KBM-7 (cell line): Measurements from ENCODE around the gene RNLS.

Experiments used
- DNase-seq: peaks from one replicate; pipeline ENCODE4 v3.0.0-alpha.2; 2015
- in situ Hi-C: fragments of 300-500 bp; cut with MboI; formaldehyde crosslinking; loops from 2 replicates; pipeline ENCODE4 v1.14.3; 2020; ENCODE audit warnings: low sequenced_read_pairs, low pct_unique_long_range_greater_than_20kb, mixed read lengths

The RNLS gene

DNA sequence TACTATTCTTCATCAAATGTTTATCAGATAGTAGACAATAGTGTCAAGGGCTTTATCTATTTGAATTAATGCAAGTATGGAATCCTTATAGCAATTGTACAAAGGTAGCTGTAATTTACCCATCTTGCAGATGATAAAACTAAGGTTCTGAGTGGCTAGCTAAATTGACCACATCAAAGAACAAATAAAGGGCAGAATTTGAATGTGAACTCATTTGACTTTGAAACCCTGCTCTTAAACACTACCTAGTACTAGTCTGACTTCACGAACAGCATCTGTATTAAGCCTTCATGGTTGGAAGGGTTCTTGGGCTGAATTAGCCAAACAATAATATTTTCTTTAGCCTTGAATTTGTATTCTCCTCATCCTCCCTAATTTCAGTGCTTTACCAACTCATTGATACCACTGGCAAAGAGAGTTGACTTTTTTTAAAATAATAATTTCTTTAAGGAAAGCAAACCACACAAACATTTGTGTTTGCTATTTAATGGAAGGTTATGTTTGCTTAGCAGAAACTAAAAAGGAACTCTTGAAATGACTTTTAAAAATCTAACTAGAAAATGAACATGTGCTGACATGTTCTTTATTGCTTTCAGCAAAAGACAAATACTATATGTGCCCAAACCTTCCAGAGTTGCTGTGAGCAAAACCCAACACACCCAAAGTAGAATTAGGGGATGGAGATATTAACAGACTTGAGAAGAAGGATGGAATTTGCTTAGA, 322.6 kb downstream of the RNLS start:
- in situ Hi-C loops: no loop called here
- DNase-seq: no peak

DNA sequence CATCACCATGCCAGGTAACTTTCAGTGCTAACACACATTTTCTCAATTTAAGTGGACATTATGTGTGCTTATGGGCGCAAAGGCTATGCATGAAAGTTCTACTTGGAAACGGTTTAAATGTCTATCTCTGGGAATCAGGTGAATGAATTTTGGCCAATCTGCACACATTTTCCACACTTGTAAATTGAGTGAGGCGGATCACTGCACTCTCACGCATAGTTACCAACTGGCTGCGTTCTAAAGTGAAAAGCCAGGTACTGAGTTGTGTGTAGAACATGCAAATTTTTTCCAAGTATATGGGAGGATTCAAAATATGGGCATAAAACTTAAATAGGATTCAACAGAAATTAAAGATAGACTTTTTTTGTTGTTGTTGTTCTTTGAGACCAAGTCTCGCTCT, 323.7 kb downstream of the RNLS start:
- DNase-seq: no peak
- in situ Hi-C loops: no loop called here

- in situ Hi-C loops: no loop called here
- DNase-seq: no peak
Measured at GRCh38 chr10:88256886-88257285, 326.2 kb downstream of the RNLS start.

GRCh38 chr10:88256013-88256680, 327.0 kb downstream of the RNLS start:
- DNase-seq: no peak

DNA sequence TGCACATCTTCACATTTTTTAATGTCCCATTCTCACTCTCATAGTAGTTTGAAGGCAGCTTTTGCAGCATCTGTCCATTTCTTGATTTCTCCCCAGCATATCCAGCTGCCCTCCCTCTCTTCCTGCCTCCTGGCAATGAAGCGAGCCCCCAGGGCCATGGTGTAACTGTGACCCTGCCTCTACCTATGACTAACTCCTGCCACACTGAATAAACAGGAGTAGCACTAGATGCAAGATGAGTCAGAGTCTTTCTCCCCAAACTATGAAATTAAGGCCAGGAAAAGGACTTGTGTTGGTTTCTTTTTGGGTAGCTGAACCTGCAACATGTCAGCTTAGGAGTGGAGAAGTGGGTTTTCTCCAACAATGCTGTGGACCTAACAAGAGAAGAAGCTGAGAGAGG, 329.0 kb downstream of the RNLS start:
- DNase-seq: no peak
- in situ Hi-C loops: no loop called here

More at GRCh38 chr10:88256013-88256680, 327.0 kb downstream of the RNLS start:
- in situ Hi-C loops: no loop called here

DNA sequence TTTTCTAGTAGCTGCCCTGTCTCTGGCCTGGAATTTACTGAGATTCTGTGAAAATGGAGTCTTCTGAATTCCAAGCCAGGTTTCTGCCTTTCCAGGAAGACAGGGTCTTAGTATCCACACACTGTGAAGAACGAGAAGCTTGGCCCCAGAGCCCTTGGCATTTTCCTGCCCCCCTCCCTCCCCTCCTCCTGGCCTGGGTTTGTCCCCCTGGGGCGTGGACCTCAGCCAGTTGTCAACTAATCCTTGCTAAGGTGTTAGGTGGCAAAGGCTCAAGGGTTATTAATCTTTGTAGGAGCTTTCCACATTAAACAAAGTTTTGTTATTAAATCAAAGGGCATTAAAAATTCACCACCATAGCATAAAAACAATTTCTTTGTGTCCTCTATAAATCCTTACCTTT, 329.5 kb downstream of the RNLS start:
- DNase-seq: no peak
- in situ Hi-C loops: no loop called here

DNA sequence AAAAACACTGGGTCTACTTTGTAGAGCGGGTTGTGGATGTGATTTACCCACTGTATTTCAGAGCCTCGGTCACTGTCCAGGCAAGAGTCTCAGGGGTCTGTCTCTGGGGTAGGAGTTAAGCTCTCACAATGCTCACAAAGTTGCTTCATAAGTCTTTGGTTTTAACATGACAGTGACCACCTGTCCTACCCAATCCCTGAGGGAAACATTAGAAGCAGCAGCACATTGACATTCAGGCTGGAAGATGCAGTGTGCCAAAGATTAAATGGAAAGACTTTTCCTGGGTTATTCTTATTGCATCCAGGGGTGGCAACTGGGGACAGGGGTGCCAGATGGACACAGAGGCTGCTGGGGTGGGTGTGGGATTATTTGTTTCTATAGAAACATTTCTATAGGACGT, 330.0 kb downstream of the RNLS start:
- no peak for DNase-seq
- in situ Hi-C loops: no loop called here

DNA sequence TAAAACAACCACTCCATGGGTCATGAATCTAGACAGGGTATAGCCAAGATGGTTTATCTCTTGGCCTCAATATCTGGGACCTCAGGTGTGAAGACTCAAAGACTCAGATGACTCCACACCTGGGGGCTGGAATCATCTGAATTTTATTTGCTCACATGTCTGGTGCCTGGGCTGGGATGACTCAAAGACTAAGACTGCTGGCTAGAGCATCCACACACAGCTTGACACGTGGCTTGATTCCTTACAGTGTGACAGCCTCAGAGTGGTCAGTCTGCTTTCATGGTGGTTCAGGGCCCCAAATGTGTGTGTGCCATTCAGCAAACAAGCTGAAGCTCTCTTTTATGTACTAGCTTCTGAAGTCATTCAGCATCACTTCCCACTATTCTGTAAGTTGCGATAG, 333.7 kb downstream of the RNLS start:
- DNase-seq: no peak
- in situ Hi-C loops: no loop called here

GRCh38 chr10:88246675-88247074, 336.4 kb downstream of the RNLS start:
- DNase-seq: no peak
- in situ Hi-C loops: no loop called here

DNA sequence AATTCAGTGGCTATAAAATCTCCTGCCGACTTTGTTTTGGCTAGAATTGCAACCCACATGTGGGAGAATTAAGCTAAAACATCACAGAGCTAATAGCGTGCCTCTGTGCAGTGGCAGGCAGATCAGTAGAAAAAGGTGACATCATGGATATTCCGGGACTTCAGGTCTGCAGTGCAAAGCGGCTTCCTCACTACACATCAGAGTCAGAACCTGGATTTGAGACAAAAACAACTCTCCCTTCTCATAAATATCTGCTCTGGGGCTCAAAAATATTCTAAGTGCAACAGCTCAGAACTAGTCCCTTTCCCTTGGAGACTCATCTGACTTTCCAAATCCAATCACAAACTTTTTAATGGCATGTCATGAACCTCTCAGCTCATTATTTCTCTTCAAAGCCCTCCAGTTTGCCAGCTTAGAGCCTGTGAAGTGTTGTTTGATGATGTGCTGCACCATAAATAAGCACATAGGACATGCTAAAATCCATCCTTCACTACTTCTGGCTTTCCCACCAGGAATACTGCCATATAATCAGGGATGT, 337.1 kb downstream of the RNLS start:
- DNase-seq: no peak
- in situ Hi-C loops: no loop called here

DNA sequence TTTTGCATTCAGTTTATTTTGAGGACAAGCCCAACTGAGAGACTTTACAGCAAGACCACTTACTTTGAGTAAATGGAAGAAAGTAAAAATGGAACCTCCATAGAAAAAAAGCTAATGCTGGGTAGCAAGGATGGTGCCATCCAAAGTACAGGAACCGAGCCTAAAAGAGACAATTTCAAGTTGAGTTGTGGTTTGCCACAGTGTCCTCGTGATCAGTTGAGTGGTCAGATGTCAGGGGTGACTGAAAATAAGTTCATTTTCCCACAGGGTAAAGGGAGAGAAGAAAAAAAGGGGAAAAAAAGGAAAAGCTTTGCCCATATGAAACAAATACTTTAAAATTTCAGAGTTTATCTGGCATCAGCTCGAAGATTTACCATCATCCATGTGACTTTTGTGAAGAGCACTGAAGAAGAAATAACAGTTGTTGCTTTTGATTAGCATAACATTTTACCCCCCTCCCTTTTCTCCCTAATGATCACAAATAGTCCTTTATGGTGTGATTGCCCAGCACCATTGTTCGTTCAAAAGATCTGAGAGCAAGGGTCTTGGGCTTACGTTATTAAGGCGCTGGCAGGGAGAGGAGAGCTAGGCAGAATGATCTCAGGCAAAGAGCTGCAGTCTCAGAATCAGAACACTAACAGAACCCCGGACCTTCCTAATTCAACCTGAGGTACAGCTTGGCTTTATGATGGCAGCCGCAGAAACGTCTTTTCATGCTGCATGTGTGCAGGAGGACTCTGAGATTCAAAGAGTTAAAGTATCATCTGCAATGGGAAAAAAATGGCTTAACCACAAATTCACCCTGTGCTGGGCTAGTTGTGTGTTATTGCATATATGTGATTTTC, 338.1 kb downstream of the RNLS start:
- in situ Hi-C loops: no loop called here
- DNase-seq: no peak

DNA sequence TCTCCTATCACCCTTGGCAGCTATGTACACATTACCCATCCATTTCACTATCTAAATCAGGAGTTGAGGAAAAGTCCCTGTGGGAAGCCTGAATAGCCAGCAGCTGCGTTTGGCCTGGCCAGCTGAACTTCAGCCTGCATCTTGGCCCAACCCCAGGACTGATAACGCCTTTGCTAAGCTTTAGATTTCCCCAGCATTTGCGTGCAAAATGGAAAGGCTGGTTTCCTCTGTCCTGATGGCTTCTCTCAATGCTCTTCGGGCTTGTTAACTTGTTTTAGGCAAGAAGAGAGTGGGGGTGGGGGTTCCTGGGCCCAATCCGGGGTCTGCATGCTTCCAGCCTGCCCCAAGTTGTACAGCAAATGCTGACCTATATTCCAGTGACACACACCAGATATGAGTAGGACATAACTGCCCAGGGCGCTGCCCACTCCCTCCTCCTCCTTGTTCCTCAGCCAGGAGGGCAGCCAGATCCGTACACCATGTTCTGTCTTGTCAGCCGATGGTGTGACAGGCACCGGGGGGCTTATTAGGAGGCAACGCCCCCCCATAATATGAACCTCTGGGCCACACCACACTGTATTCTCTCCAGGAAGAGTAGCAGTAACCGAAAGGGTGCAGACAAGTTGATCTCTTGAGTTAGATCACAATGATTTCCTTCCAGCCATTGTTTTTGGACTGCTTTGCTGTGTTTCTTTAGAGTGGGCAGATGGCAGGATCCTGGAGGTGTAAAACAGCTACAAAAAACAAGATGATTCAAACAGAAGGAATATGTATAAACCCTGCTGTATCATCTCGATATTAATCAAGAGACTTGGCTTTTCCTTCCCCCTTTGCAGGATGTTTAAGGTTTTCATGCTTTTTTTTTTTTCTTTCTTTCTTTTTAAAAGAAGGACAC, 339.0 kb downstream of the RNLS start:
- DNase-seq: no peak
- in situ Hi-C loops: no loop called here

GRCh38 chr10:88243202-88243744, 339.8 kb downstream of the RNLS start:
- in situ Hi-C loops: no loop called here

DNA sequence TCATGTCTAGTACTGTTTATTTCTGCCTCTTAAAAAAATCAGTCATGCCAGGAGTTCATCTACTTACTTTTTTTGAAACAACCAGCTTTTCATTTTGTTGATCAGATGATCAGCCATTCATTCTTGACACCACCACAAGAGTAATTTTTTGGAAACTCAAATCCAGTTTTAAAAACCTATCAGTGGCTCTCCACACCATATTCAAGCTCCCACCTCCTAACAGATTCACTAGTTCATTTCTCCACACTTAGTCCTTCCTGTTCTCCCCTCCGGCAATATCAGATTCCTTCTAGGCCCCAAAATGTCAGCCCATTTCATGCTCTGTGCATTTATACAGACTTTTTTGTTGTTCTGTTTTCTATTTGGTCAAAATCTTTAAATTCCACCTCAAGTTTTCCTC, 341.6 kb downstream of the RNLS start:
- in situ Hi-C loops: no loop called here

More at GRCh38 chr10:88243202-88243744, 339.8 kb downstream of the RNLS start:
- no peak for DNase-seq

DNA sequence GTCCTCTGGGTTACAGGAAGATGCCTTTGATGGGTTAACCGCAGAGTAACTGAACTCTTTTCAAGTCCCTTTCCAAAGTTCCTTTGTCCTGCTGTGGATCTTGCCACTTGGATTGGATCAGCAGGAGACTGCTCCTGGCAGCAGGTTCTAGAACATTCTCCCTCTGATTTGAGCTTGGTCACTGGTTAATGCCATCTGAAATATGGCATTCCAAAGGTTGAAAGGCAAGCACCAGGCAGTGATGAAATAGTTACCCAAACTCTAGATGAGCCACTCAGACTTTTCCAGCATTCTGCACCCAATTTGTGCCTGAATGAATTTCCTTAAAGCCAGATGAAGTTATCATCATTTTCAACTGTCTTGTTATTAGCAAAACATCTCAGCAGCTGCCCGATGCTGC, 343.9 kb downstream of the RNLS start:
- in situ Hi-C loops: no loop called here

More for the DNA sequence above, 341.6 kb downstream of the RNLS start:
- no peak for DNase-seq

GRCh38 chr10:88238615-88238914, 344.6 kb downstream of the RNLS start:
- DNase-seq: no peak
- in situ Hi-C loops: no loop called here

More for the DNA sequence above, 343.9 kb downstream of the RNLS start:
- no peak for DNase-seq

GRCh38 chr10:88237896-88238614, 345.1 kb downstream of the RNLS start:
- in situ Hi-C loops: no loop called here
- no peak for DNase-seq

DNA sequence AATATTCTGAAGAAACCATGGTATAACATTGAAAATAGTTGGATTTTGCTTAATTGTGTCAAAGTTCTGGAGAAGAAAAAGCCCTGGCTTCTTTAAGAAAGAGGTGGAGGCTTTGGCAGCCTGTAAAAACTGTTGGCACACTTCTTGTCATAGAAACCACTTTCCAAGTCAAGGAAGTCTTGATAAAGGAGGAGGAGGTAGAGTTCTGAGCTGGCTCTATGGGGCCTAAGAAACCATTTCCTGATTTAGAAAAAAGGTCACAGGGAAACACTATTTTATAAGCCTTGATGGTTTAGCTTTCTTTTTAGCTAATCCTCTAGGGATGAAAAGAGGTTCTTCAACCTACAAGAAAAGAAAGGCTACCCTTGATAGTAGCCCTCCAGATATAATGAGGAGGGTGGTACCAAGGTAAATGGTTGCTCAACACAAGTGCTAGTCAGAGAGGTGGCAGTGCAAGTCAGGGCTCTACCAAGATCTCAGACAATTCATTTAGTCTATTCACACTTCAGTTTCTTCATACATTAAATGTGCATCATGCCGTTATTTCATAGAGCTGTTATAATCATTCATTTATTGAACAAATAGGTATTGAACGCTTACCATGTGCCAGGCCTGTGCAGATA, 346.9 kb downstream of the RNLS start:
- no peak for DNase-seq
- in situ Hi-C loops: no loop called here
